Bone marrow (tissue), 2 donors: Measurements from ENCODE around the gene HSD17B7.
A peak's percentile ranks its signal among the peaks of the same experiment; 100 is the strongest.
"Not testable (repeated sequence)": the region's sequence is repeated elsewhere in the genome, so short reads cannot be mapped to it uniquely, and the experiment has no call there.

Experiments
- DNase-seq, 2 donors: peaks; one replicate each; lab custom pipeline; 2025; lab: John Stamatoyannopoulos, UW

HSD17B7 gene

DNA sequence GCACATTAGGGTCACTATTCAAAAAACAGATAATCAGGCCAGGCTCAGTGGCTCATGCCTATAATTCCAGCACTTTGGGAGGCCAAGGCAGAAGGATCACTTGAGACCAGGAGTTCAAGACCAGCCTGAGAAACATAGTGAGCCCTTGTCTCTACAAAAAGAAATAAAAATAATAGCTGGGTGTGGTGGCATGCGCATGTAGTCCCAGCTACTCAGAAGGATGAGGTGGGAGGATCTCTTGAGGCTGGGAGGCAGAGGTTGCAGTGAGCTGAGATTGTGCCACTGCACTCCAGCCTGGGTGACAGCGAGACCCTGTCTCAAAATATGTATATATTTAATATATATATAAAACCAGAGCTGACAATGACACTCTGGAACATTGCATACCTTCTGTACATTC lies 21.9 kb downstream of the HSD17B7 start:
- DNase-seq, result not testable (repeated sequence)

DNA sequence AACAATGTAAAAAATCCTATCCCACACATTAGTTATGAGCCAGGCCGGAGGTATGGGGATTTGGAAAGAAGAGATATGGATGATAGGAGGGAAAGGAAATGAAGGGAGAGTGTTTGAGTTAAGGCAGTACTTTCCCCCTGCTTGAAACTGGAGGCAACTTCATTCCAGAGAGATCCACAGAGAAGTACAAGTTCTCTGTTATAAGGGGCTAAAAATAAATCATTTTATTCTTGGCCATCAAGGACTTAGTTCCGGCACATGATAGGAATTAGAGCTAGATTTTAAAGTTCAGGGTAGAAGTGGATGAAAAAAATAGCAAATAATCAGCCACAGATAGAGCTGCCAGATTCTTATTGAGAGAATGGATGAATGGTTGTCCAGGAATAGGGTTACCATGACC lies 27.6 kb downstream of the HSD17B7 start:
- DNase-seq, result not testable (repeated sequence)

DNA sequence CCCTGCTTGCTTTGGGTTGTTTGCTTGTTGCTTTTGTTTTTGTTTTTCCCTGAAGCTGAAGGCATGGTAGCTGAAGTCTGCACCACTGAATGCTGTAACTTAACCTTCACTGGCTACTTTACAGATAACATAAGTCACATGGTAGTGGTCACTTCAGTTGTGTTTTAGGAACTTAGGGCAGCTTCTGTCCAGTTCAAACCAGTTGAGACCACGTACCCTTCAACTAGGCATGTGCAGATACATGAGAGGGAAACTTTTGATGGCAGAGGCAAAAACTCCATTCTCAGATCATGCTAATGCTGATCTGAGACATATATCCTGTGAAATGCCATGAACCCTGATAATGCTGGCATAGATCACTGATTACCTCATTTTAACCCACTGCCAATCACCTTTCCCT lies 28.2 kb downstream of the HSD17B7 start:
- DNase-seq, result not testable (repeated sequence)

DNA sequence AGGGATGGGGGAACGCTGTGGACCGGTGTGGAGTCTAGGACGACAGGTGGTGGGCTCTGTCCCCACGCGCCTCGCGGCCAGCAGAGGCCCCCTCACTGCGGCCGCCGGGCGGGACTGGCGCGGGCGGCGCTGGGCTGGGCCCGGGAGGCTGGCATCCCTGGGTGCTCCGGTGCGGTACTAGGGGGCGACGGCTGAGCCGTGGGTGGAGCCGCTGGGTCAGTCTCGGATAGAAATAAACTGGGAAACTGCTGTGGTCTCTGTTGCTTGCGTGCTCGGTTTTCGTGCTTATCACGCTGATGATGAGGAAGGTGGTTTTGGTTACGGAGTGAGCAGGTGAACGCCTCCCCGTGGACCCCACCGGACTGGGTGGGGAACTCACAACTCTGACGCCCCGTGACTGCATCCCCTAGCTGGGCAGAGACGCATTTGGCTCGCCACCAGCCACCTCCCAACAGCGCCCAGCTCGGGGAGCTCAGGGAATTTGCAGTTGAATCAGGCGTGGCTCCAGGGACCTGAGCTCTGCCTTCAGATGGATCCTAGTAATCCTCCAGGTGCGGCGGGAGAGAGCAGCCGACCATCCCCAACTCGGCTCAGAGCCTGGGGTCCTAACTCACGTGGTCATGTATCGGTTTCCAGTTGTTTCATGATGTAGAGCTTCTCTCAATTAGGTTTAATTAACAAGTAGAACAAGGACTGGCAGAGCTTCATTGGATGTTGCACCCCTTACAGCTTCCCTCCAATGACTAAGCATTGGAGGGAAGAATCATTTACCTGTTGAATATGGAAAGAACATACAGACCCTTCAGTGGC lies 32.1 kb downstream of the HSD17B7 start:
- DNase-seq, result no peak

DNA sequence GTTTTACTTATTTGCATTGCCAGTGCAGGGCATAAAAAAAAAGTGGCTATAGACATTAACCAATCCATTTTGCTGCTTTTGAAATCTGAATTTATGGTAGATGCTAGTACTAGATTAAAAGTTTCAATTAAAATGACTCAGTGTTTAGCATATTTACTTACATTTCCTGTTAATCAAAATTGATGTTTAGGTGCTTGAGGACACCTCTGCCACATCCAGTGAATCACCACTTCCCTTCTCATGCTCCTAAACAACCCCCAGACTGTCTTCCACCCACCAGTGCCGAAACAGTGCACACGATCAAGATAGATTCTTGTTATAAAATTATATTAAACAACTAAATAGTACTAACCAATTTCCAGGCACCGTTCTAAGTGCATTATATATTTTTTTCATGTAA lies 32.7 kb downstream of the HSD17B7 start:
- no peak for DNase-seq

DNA sequence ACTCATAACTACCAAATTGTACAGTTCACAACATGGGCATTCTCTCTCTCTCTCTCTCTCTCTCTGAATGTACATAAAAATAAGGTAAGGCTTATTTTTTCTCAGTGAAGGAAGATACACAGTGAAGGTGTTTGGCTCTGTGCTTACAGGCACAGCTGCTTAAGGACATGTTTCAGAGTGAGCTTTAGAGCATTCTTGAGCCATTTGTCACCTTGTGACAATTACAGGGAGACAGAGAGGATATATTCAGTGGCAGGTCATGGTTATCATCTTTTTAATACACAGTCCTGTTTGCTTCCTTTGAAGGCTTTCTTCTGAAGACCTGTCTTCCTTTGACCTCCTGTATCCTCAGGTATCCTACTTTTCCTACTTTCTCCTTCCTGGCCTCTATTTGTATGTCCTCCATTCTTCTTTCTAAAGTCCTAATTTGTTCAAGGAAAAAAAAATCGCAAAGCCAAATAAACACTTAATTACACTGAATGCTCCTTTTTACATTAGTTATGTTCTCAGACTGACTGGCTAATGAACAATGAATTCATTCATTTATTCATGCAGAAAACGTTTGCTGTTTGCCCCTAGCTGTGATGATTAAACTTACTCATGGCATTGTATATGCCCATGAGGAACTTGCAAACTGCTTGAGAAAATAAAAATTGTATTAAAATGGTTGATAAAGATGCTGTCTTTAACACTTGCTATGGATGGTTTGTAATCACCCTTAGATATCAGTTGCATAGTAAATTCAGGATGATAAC lies 33.4 kb downstream of the HSD17B7 start:
- no peak for DNase-seq

DNA sequence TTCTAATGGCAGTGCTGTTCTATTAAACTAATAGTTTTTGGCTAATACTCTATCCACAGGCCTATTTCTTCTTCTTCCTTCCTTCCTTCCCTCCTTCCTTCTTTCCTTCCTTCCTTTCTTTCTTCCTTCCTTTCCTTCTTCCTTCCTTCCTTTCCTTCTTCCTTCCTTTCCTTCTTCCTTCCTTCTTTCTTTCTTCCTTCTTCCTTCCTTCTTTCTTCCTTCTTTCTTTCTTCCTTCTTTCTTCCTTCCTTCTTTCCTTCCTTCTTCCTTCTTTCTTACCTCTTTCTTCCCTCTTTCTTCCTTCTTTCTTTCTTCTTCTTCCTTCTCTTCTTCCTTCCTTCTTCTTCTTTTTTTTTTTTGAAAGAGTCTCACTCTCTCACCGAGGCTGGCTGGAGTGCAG lies 38.8 kb downstream of the HSD17B7 start:
- DNase-seq, result no peak

DNA sequence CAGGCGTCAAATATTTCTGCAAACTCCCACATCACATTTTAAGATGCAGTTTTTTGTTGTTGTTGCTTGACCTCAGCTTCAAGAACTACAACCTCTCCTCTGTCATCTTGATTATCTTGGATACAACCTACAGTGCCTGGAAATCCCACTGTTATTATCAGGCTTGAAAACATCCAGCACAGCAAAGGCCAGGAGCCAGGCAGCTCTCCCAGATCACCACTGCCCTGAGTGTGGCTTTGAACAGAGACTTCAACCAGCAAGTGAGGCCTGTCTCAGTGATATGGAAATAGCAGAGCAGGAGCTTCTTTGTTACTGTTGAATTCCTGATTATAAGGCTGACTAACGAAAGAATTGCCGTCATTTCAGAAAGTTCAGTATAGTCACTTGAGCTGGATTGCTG lies 42.0 kb downstream of the HSD17B7 start:
- DNase-seq, result no peak

DNA sequence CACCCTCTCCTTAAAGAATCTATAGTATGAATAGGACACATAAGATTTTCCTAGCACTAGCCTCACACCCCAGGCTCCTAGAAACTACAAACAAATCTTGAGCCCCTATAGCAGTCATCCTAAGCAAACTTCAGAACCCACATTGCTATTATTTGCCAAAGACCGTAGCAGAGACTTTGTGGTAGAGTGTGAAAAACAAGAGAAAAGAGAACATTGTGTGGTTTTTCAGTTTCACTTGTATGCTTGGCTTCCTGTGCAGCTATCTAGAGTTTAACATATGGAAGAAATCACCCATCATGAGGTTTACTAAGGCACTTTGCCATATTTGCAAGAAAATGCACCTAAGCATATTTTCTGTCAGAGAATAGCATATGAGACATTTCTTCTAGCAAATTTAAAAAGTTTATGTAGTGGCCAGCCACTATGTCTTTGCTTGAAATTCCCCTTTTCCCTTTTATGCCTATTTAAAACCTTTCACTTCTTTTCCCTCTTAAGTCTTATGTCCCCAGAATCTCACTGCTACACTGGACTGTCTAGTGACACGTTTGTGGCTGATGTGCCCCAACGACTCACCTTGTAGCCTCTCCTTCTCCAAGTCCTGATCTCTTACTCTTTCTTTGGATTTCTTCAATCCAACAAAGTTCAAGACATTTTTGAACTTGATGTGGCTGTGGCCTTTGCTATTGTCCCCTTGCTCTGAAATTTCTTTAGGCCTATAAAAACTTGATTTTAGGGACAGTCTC lies 44.8 kb downstream of the HSD17B7 start:
- no peak for DNase-seq

DNA sequence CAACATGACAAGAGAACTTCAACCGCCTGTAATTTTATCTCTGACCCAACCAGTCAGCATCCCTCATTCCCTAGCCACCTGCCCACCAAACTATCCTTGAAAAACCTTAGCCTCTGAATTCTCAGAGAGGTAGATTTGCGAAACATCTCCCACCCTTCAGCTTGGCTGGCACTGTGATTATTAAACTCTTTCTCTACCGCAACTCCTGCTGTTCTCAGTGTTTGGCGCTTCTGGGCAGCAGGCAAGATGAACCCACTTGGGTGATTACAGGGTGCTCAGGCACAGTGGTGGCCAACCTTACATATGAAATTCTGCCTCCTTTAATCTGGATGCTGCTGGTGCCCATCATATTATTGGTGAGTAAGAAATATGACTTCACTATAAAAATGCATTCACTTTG lies 48.4 kb downstream of the HSD17B7 start:
- DNase-seq, result no peak

DNA sequence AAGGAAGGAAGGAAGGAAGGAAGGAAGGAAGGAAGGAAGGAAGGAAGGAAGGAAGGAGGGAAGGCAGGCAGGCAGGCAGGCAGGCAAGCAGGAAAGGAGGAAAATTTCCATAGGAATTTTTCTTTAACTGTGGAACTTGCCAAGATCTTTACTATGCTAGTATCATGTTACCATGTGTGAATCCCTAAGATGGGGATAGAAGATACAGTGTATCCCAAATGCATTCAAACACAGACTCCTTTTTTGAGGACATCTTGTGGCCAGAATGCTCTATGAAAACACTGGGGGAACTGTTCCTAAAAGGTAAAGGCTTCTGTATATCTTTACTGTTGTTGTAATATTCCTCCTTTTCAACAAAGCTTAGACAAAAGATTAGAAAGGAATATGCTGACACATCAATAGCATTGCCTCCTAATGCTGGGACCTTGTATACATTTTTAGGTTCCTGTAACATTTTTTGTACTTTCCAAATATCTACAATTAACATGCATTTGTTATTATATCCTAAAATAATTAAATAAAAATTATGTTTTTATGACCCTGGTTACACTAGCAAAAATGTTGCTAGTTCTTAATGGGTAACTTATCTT lies 49.8 kb downstream of the HSD17B7 start:
- no peak for DNase-seq

DNA sequence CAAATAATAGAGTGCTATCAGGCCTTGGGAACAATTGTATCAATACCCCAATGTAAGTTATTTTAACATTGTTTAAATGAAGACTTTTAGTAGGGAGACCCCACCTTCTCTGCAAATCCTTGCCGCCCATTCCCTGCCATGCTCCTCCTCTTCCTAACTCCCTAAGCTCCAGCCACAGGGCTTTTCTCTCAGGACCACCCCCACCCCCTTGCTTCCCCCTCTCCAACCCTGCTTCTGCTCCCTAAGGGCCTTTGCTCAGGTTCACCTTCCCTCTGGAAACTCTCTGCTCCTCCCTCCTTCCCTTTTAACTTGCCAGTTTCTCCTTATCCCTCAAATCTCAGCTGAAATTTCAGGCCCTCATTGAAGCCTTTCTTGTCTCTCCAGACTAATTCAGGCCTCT lies 53.7 kb downstream of the HSD17B7 start:
- DNase-seq, result no peak

DNA sequence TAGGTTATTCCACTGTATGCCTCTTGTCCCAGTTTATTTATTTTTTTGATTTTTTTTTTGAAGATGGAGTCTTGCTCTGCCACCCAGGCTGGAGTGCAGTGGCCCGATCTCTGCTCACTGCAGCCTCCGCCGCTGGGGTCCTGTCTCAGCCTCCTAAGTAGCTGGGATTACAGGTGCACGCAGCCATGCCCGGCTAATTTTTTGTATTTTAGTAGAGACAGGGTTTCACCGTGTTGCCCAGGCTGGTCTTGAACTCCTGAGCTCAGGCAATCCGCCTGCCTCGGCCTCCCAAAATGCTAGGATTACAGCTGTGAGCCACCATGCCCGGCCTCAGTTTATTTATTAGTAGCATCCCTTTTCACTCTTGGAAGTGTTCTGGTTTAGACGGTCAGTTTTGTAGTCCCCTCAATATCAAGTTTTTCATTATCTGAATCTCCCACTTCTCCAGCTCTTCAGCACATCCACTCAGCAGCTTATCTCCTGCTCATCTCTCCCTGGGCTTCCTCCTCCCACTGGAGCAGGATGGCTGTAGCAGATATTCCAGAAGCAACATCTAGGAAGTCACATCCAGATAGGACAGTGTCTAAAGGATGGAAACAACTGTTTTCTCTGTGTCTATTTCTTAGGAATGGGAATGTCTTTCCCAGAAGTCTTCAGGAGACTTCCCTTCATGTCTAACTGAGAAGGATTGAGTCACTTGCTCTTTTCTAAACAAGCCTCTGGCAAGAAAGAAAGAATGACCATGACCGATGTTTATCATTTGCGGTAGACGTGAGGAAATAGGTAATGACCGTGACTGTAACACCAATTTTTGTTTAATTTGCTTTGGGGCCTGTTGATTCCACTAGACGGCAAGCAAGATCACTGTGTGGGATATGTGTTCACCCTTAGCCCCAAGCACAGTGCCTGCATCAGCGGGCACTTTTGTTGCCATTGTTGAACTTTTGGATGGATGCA lies 56.0 kb downstream of the HSD17B7 start:
- DNase-seq, result no peak

DNA sequence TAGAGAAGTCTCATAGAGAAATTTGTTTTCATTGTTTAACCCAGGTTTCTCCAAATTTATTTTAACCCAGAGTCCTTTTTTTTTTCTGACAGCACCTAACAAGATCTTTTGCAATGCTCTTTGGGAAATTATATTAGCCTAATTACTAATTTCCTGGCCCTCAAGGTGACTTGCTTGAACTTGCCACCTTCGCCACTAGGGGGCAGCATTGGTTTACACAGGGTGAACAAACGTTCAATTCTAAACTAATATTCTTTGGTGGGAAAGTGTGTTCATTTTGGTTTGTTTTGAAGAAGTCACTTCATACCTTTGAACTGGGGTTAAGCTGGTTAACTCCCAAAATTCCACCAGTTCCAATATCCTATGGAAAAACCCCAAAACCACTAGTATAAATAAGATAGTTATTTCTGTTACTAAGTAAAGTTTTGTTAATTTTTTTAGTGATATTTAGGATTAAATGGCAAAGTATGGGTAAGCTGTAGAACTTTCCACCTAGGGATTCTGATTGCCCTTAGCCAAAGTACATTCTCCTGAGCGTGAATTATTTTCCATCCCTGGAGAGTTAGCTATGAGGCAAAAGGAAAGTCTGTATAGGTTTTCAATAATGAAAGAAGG lies 57.4 kb downstream of the HSD17B7 start:
- DNase-seq, result peak; percentile 3 to 19

DNA sequence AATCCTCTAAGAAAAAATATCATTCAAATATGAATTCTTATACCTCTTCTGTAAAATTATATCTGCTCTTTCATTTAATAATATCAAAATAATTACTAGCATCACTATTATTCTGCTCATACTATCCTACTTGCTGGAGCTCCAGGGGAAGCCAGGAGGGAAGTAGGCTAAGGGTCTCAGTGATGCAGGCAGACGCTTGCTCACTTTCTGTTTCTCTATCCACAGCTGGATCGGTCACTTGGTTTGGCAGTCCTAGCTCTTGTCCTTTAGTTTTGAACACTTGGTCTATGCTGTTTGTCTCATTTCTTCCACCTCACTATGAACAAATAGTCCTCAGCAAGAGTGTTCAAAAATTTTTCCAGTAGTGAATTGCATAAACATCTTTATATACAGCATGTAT lies 59.2 kb downstream of the HSD17B7 start:
- no peak for DNase-seq

DNA sequence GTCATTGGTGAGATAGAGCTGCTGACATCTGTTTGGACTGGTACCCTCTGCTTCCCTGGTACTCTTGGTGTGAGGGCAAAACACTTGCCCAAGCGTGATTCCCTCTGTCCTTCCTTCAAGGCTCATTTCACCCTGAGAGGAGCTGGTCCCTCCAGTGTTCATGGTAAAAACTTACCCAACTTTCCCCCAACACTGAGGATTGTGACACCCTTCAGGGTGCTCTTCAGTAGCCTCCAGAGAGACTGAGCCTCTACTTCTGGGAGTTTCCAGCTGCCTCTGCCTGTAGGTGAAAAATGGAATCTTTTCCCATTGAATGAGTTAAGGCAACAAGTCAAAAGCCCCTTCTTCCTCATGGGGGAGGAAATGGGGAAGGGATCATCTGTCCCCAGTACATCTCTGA lies 60.8 kb downstream of the HSD17B7 start:
- DNase-seq, result no peak

DNA sequence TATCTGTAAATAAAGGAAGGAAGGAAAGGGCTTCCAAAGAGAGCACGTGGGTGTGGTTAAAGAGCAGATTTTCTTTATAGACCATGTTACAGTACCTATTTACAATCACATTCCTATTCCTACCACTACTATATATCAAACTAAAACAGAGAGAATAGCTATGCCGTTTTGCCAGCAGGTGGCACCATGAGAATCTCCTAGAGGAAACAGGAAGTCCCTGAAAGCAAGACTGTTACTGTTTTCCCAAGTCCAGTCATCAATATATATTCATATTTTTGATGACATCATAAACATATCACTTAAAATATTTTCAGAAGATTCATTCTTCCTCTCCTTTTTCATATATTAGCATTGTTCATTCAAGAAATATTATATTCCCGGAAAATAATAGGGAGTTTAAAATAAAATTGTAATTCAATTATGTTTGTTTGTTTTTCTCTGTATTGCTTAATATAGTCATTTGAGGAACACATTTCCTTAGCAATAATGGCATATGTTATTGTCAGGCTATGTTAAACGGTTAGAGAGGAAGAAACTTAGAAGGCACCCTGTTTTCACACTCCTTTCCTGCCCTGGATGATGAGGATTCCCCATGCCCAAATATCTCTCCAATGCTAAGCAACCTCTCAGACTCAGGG lies 63.9 kb downstream of the HSD17B7 start:
- peak in 1 of 2 donors; percentile 6 for DNase-seq

DNA sequence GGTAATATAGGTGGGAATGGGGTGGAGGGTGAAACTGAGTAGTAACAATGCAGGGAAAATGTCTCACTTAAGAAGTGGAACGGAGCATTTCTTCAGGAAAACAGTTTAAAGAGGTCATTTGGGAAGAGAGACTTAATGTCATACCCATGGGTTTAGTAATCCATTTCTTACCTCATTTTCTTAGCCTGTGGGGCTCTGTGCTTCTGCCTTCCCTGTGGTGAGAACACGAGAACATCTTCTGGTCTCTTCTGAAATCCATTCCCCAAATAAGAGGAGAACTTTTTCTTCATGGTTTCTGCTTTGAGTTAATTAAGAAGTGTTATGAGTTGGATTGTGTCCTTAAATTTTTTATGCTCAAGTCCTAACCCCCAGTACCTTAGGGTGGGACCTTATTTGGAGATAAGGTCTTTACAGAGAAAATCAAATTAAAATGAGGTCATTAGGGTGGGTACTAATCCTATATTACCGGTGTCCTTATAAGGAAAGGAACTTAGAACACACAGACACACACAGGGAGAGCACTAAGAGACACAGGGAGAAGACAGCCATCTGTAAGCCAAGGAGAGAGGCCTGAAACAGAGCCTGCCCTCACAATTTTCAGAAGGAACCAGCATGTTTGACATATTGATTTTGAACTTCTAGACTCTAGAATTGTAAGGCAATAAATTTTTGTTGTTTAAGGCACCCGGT lies 65.1 kb downstream of the HSD17B7 start:
- no peak for DNase-seq

DNA sequence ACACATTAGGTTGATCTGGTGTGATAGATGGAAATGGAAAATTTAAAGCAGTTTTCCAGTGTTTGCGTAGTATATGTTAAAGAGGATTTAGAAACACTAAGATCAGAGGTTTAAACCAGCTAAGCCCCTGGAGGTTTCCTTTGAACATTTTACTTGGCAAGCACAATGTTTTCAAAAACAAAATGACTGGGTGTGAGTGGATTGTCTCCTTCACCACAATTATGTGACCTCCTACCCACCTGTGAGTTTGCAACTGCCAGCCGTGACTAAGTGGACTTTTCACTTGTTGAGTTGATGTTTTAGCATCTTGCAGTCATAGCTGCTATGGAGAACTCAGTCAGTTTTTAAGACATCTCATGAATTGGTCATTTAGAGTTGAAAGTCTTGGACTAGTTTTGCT lies 65.8 kb downstream of the HSD17B7 start:
- DNase-seq, result no peak

DNA sequence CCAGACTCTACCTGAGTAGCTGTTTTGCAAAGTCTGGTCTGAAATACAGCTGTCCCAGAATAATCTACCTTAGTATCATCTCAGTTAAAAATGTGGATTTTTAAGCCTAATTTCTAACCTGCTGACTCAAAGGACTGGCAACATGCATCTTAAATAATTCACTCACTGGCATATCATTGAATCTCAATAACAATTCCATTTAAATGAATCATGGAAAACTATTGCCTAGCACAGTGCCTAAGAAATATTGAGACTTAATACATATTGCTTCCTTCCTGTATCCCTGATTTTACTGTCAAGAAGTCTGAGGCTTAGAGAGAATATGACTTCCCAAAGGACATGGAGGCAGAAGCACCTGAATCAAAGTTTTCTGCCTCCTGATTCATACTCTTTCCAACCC lies 67.3 kb downstream of the HSD17B7 start:
- DNase-seq, result no peak
